H1 (cell line): ENCODE data around the gene BCAS3. TPM values are rescaled to one million over a fixed set of nuclear protein-coding genes. Genes with fewer than 3 reads are reported as not detected.

Source experiments
- CTCF ChIA-PET: fragments of 300-600 bp; sonication (Branson Sonifier 250); formaldehyde crosslinking; loops from one replicate; lab custom pipeline; 2021; ENCODE audit not compliant: partially characterized antibody; lab: Charles Lee
- POLR2A ChIA-PET: fragments of 300-600 bp; sonication (Branson Sonifier 250); formaldehyde crosslinking; loops from one replicate; lab custom pipeline; 2021; ENCODE audit warnings: inconsistent platforms; ENCODE audit not compliant: partially characterized antibody; lab: Charles Lee
- DNase-seq, 2 experiments: peaks; one replicate each; pipeline versions ENCODE4 v3.0.0 to v3.0.0-alpha.2; 2010 to 2022; ENCODE audit warnings: low spot score in 2 of 2, low read depth in 1 of 2, mixed read lengths in 1 of 2
- FAIRE-seq: peaks from 2 replicates; lab custom pipeline; 2011; peaks lifted over from hg19 to GRCh38; lab: Jason Lieb, UNC
- H2AFZ ChIP-seq: 2 replicates; pipeline ENCODE4 v1.8.1; 2012; ENCODE audit warnings: low read length, inconsistent platforms
- H2AK5ac ChIP-seq: 2 replicates; pipeline ENCODE4 v1.6.1; 2013; ENCODE audit warnings: low read depth, low read length
- H2BK120ac ChIP-seq: replicated peaks from 2 replicates; pipeline ENCODE3; 2013; ENCODE audit warnings: low read depth, low read length, inconsistent platforms
- H2BK12ac ChIP-seq: 2 replicates; pipeline ENCODE4 v1.6.1; 2013; ENCODE audit warnings: low read depth, low read length
- H2BK15ac ChIP-seq: 2 replicates; pipeline ENCODE4 v1.6.1; 2013; ENCODE audit warnings: low read length
- H2BK20ac ChIP-seq: 2 replicates; pipeline ENCODE4 v1.6.1; 2013; ENCODE audit warnings: low read length
- H2BK5ac ChIP-seq: 2 replicates; pipeline ENCODE4 v1.6.1; 2013; ENCODE audit warnings: low read depth, low read length
- H3K14ac ChIP-seq: 2 replicates; pipeline ENCODE4 v1.6.1; 2013; ENCODE audit warnings: inconsistent platforms; ENCODE audit not compliant: insufficient read length
- H3K18ac ChIP-seq: 2 replicates; pipeline ENCODE4 v1.6.1; 2013; ENCODE audit warnings: low read length; ENCODE audit errors: extremely low read depth
- H3K23ac ChIP-seq: 2 replicates; pipeline ENCODE4 v1.6.1; 2013; ENCODE audit warnings: inconsistent platforms; ENCODE audit not compliant: insufficient read length
- H3K23me2 ChIP-seq: 2 replicates; pipeline ENCODE4 v1.6.1; 2013; ENCODE audit warnings: low read depth, low read length
- H3K27ac ChIP-seq: 2 replicates; pipeline ENCODE4 v1.6.1; 2011; ENCODE audit warnings: low read depth, low read length, inconsistent platforms
- H3K27me3 ChIP-seq, 4 experiments: replicated peaks in 1 of 4; 1 replicate in 1 of 4; 2 replicates in 3 of 4; pipeline versions ENCODE4 v1.6.1 to v1.8.1; 2011 to 2013; ENCODE audit warnings: low read length in 3 of 4, mild to moderate bottlenecking in 3 of 4, inconsistent platforms in 2 of 4, mixed read lengths in 2 of 4, moderate library complexity in 1 of 4; ENCODE audit not compliant: control insufficient read depth in 3 of 4, insufficient read depth in 3 of 4; ENCODE audit errors: extremely low read depth in 1 of 4
- H3K36me3 ChIP-seq, 4 experiments: 2 replicates each; pipeline versions ENCODE4 v1.6.1 to v1.8.1; 2011 to 2013; ENCODE audit warnings: mild to moderate bottlenecking in 4 of 4, low read length in 3 of 4, moderate library complexity in 2 of 4, control low read depth in 1 of 4, inconsistent platforms in 1 of 4; ENCODE audit not compliant: insufficient read depth in 4 of 4, control insufficient read depth in 2 of 4
- H3K4ac ChIP-seq: replicated peaks from 2 replicates; pipeline ENCODE3; 2013; ENCODE audit warnings: low read length, low read depth, mixed read lengths, inconsistent platforms; ENCODE audit not compliant: insufficient read length
- H3K4me1 ChIP-seq, 4 experiments: replicated peaks in 1 of 4; 1 replicate in 1 of 4; 2 replicates in 3 of 4; pipeline versions ENCODE4 v1.6.1 to v1.8.1; 2011 to 2013; ENCODE audit warnings: low read length in 3 of 4, inconsistent platforms in 2 of 4, mixed read lengths in 1 of 4; ENCODE audit not compliant: insufficient read depth in 4 of 4, control insufficient read depth in 3 of 4
- H3K4me2 ChIP-seq, 2 experiments: 2 replicates each; pipeline versions ENCODE4 v1.6.1 to v1.8.1; 2011 to 2013; ENCODE audit warnings: low read depth in 2 of 2, low read length in 2 of 2, control low read depth in 1 of 2, inconsistent platforms in 1 of 2, mild to moderate bottlenecking in 1 of 2; ENCODE audit not compliant: insufficient read depth in 1 of 2
- H3K4me3 ChIP-seq, 4 experiments: fragments of 200-600, 300-600 bp in 1 of 4; sonication (generic), shearing (Covaris generic), sonication (Bioruptor Twin) in 1 of 4; 2 replicates each; pipeline versions ENCODE4 v1.5.1 to v1.8.1; 2011 to 2016; ENCODE audit warnings: low read length in 4 of 4, low read depth in 3 of 4, control low read depth in 2 of 4, inconsistent platforms in 2 of 4, mild to moderate bottlenecking in 2 of 4, mixed read lengths in 1 of 4, moderate library complexity in 1 of 4; ENCODE audit not compliant: insufficient read depth in 2 of 4; ENCODE audit errors: extremely low read depth in 1 of 4
- H3K56ac ChIP-seq: replicated peaks from 2 replicates; pipeline ENCODE3; 2013; ENCODE audit warnings: low read depth, mild to moderate bottlenecking, mixed read lengths, low read length, inconsistent platforms; ENCODE audit not compliant: insufficient read length
- H3K79me1 ChIP-seq: 2 replicates; pipeline ENCODE4 v1.6.1; 2013; ENCODE audit warnings: low read depth, low read length, control low read depth
- H3K79me2 ChIP-seq, 2 experiments: 2 replicates each; pipeline versions ENCODE4 v1.6.1 to v1.8.1; 2012 to 2013; ENCODE audit warnings: low read length in 2 of 2, mild to moderate bottlenecking in 2 of 2, inconsistent platforms in 1 of 2; ENCODE audit not compliant: insufficient read depth in 2 of 2, control insufficient read depth in 1 of 2
- H3K9ac ChIP-seq, 4 experiments: replicated peaks in 1 of 4; 1 replicate in 1 of 4; 2 replicates in 3 of 4; pipeline versions ENCODE4 v1.6.1 to v1.8.1; 2011 to 2013; ENCODE audit warnings: low read depth in 3 of 4, low read length in 3 of 4, control low read depth in 2 of 4, mild to moderate bottlenecking in 2 of 4, moderate library complexity in 2 of 4, inconsistent platforms in 1 of 4; ENCODE audit errors: extremely low read depth in 1 of 4
- H3K9me3 ChIP-seq, 2 experiments: 2 replicates each; pipeline versions ENCODE4 v1.6.1 to v1.8.1; 2012 to 2013; ENCODE audit warnings: mild to moderate bottlenecking in 2 of 2, moderate library complexity in 2 of 2, control low read depth in 1 of 2, inconsistent platforms in 1 of 2, low read depth in 1 of 2, low read length in 1 of 2, mixed read lengths in 1 of 2; ENCODE audit not compliant: insufficient read depth in 2 of 2
- H4K20me1 ChIP-seq, 2 experiments: replicated peaks in 1 of 2; 2 replicates each; pipeline versions ENCODE3 to v1.8.1; 2011 to 2013; ENCODE audit warnings: inconsistent platforms in 2 of 2, low read length in 2 of 2, mild to moderate bottlenecking in 1 of 2; ENCODE audit not compliant: insufficient read depth in 2 of 2, control insufficient read depth in 1 of 2
- H4K5ac ChIP-seq: 2 replicates; pipeline ENCODE4 v1.6.1; 2013; ENCODE audit warnings: low read length, low read depth, mixed read lengths, inconsistent platforms; ENCODE audit not compliant: insufficient read length
- H4K8ac ChIP-seq: 2 replicates; pipeline ENCODE4 v1.8.0; 2013; ENCODE audit warnings: mild to moderate bottlenecking, moderate library complexity, low read length, inconsistent platforms; ENCODE audit not compliant: insufficient read depth; ENCODE audit errors: extremely low read depth
- H4K91ac ChIP-seq: replicated peaks from 2 replicates; pipeline ENCODE3; 2013; ENCODE audit warnings: low read length, mixed read lengths, inconsistent platforms; ENCODE audit not compliant: insufficient read length
- BACH1 ChIP-seq: IDR thresholded peaks from 2 replicates; pipeline ENCODE4 v1.6.1; 2012; ENCODE audit warnings: low read length, improper control_type of control experiment
- BCL11A ChIP-seq, 2 experiments: IDR thresholded peaks; one replicate each; pipeline ENCODE4 v1.6.1; 2011; ENCODE audit warnings: low read depth in 2 of 2, low read length in 2 of 2, mild to moderate bottlenecking in 2 of 2
- SIRT6 ChIP-seq: IDR thresholded peaks from one replicate; pipeline ENCODE4 v1.7.1; 2012; ENCODE audit warnings: low read length, inconsistent platforms
- ZNF274 ChIP-seq: IDR thresholded peaks from 2 replicates; pipeline ENCODE4 v1.7.0; 2012; ENCODE audit warnings: low read length, borderline replicate concordance; ENCODE audit errors: extremely low read depth
- WGBS, 2 experiments: shearing (Covaris generic) in 1 of 2; methylation state at CpG; one replicate each; pipeline versions ENCODE4 v1.1.6 to v1.1.7; 2013 to 2015; ENCODE audit warnings: low lambda C conversion rate in 2 of 2, mixed read lengths in 2 of 2, inconsistent platforms in 1 of 2, low coverage in 1 of 2, missing lambda C conversion rate in 1 of 2; ENCODE audit not compliant: insufficient replicate concordance in 2 of 2, insufficient coverage in 1 of 2, insufficient read length in 1 of 2; ENCODE audit errors: extremely low coverage in 1 of 2, missing lambda C conversion rate in 1 of 2; 5-methylcytosine and 5-hydroxymethylcytosine counted together
- polyA plus RNA-seq, 7 experiments: library from polyadenylated mRNA; depleted of rRNA in 3 of 7; stranded (reverse) in 5 of 7; unstranded in 2 of 7; fragments of >200 nt in 5 of 7; fragments of 200-250 nt in 2 of 7; gene quantifications; 1 replicate in 5 of 7; 2 replicates in 1 of 7; 4 replicates in 1 of 7; pipeline versions ENCODE4 v1.2.1 to v1.2.3, GENCODE V29; 2011 to 2013; ENCODE audit warnings: missing spikeins in 2 of 7, mixed read lengths in 2 of 7
- total RNA-seq: library from RNA; stranded (reverse); fragmentation: NEBNext Ultra II Directional; extraction: Animal tissue kit (Norgen Biotek cat#: 25700); gene quantifications from 2 replicates; pipeline ENCODE4 v1.2.1, GENCODE V29; 2021

BCAS3 gene
- total and polyA plus RNA-seq, 2 of the 8 experiments (the other 6 are each of a cell fraction or from before 2014, with no cell fraction given): 9.9 to 13.3 TPM

GRCh38 chr17:60713608-60714007, 36.0 kb downstream of the BCAS3 start:
- no peaks in the 10 kb centered on the region for H3K36me3 ChIP-seq

More at GRCh38 chr17:60713608-60714007, 36.0 kb downstream of the BCAS3 start:
- FAIRE-seq: no peak
- no peak overlapping the region for H2AK5ac ChIP-seq
- no peak overlapping the region for H2BK20ac ChIP-seq
- TF ChIP-seq BACH1 (no peak), SIRT6 (no peak), BCL11A (IDR thresholded peaks at IDR 0.05; ENCODE audit: low read depth in 2 of 2, low read length in 2 of 2) (no peak), ZNF274 (no peak)
- no peaks in the 10 kb centered on the region for H3K4me1 ChIP-seq
- no peak overlapping the region for H2AFZ ChIP-seq
- ChIA-PET POLR2A (no interaction called here), CTCF (interaction anchor here (0.6 kb wide), 1 partner anchor 258 kb away, joined by 3 read pairs; no protein-coding TSS in a partner anchor)
- no peaks in the 10 kb centered on the region for H3K79me1 ChIP-seq
- no peaks in the 10 kb centered on the region for H3K9me3 ChIP-seq
- no peak overlapping the region for H2BK15ac ChIP-seq
- no peak overlapping the region for H4K91ac ChIP-seq
- H3K56ac ChIP-seq: no peak overlapping the region
- no peak overlapping the region for H2BK12ac ChIP-seq
- H3K4ac ChIP-seq: no peak overlapping the region
- 93% methylated on average over 2 of the region's 2 CpGs; no CpG with 5 or more reads in 1 of the 2 experiments for WGBS, 2 experiments
- H4K8ac ChIP-seq: no peak overlapping the region
- H3K79me2 ChIP-seq: no peaks in the 10 kb centered on the region
- no peak overlapping the region for H2BK120ac ChIP-seq
- H3K27me3 ChIP-seq: no peaks in the 10 kb centered on the region
- H3K27ac ChIP-seq: no peak overlapping the region
- H3K23me2 ChIP-seq: no peaks in the 10 kb centered on the region
- no peak overlapping the region for H3K4me2 ChIP-seq
- H3K14ac ChIP-seq: no peak overlapping the region
- no peak for DNase-seq
- no peak overlapping the region for H2BK5ac ChIP-seq
- H3K23ac ChIP-seq: no peak overlapping the region
- H3K18ac ChIP-seq: no peak overlapping the region
- H4K20me1 ChIP-seq: no peaks in the 10 kb centered on the region
- no peak overlapping the region for H3K9ac ChIP-seq
- no peak overlapping the region for H3K4me3 ChIP-seq
- no peak overlapping the region for H4K5ac ChIP-seq
